H1 (cell line): ENCODE data around the gene ASMT. TPM values are rescaled to one million over a fixed set of nuclear protein-coding genes. Genes with fewer than 3 reads are reported as not detected.
"Not testable (repeated sequence)": the region's sequence is repeated elsewhere in the genome, so short reads cannot be mapped to it uniquely, and the experiment has no call there.

Source experiments
- CTCF ChIA-PET: fragments of 300-600 bp; sonication (Branson Sonifier 250); formaldehyde crosslinking; loops from one replicate; lab custom pipeline; 2021; ENCODE audit not compliant: partially characterized antibody; lab: Charles Lee
- POLR2A ChIA-PET: fragments of 300-600 bp; sonication (Branson Sonifier 250); formaldehyde crosslinking; loops from one replicate; lab custom pipeline; 2021; ENCODE audit warnings: inconsistent platforms; ENCODE audit not compliant: partially characterized antibody; lab: Charles Lee
- DNase-seq, 2 experiments: peaks; one replicate each; pipeline versions ENCODE4 v3.0.0 to v3.0.0-alpha.2; 2010 to 2022; ENCODE audit warnings: low spot score in 2 of 2, low read depth in 1 of 2, mixed read lengths in 1 of 2
- FAIRE-seq: peaks from 2 replicates; lab custom pipeline; 2011; peaks lifted over from hg19 to GRCh38; lab: Jason Lieb, UNC
- H2AFZ ChIP-seq: 2 replicates; pipeline ENCODE4 v1.8.1; 2012; ENCODE audit warnings: low read length, inconsistent platforms
- H2AK5ac ChIP-seq: 2 replicates; pipeline ENCODE4 v1.6.1; 2013; ENCODE audit warnings: low read depth, low read length
- H2BK120ac ChIP-seq: replicated peaks from 2 replicates; pipeline ENCODE3; 2013; ENCODE audit warnings: low read depth, low read length, inconsistent platforms
- H2BK12ac ChIP-seq: 2 replicates; pipeline ENCODE4 v1.6.1; 2013; ENCODE audit warnings: low read depth, low read length
- H2BK15ac ChIP-seq: 2 replicates; pipeline ENCODE4 v1.6.1; 2013; ENCODE audit warnings: low read length
- H2BK20ac ChIP-seq: 2 replicates; pipeline ENCODE4 v1.6.1; 2013; ENCODE audit warnings: low read length
- H2BK5ac ChIP-seq: 2 replicates; pipeline ENCODE4 v1.6.1; 2013; ENCODE audit warnings: low read depth, low read length
- H3K14ac ChIP-seq: 2 replicates; pipeline ENCODE4 v1.6.1; 2013; ENCODE audit warnings: inconsistent platforms; ENCODE audit not compliant: insufficient read length
- H3K18ac ChIP-seq: 2 replicates; pipeline ENCODE4 v1.6.1; 2013; ENCODE audit warnings: low read length; ENCODE audit errors: extremely low read depth
- H3K23ac ChIP-seq: 2 replicates; pipeline ENCODE4 v1.6.1; 2013; ENCODE audit warnings: inconsistent platforms; ENCODE audit not compliant: insufficient read length
- H3K23me2 ChIP-seq: 2 replicates; pipeline ENCODE4 v1.6.1; 2013; ENCODE audit warnings: low read depth, low read length
- H3K27ac ChIP-seq: 2 replicates; pipeline ENCODE4 v1.6.1; 2011; ENCODE audit warnings: low read depth, low read length, inconsistent platforms
- H3K27me3 ChIP-seq, 4 experiments: replicated peaks in 1 of 4; 1 replicate in 1 of 4; 2 replicates in 3 of 4; pipeline versions ENCODE4 v1.6.1 to v1.8.1; 2011 to 2013; ENCODE audit warnings: low read length in 3 of 4, mild to moderate bottlenecking in 3 of 4, inconsistent platforms in 2 of 4, mixed read lengths in 2 of 4, moderate library complexity in 1 of 4; ENCODE audit not compliant: control insufficient read depth in 3 of 4, insufficient read depth in 3 of 4; ENCODE audit errors: extremely low read depth in 1 of 4
- H3K36me3 ChIP-seq, 4 experiments: 2 replicates each; pipeline versions ENCODE4 v1.6.1 to v1.8.1; 2011 to 2013; ENCODE audit warnings: mild to moderate bottlenecking in 4 of 4, low read length in 3 of 4, moderate library complexity in 2 of 4, control low read depth in 1 of 4, inconsistent platforms in 1 of 4; ENCODE audit not compliant: insufficient read depth in 4 of 4, control insufficient read depth in 2 of 4
- H3K4ac ChIP-seq: replicated peaks from 2 replicates; pipeline ENCODE3; 2013; ENCODE audit warnings: low read length, low read depth, mixed read lengths, inconsistent platforms; ENCODE audit not compliant: insufficient read length
- H3K4me1 ChIP-seq, 4 experiments: replicated peaks in 1 of 4; 1 replicate in 1 of 4; 2 replicates in 3 of 4; pipeline versions ENCODE4 v1.6.1 to v1.8.1; 2011 to 2013; ENCODE audit warnings: low read length in 3 of 4, inconsistent platforms in 2 of 4, mixed read lengths in 1 of 4; ENCODE audit not compliant: insufficient read depth in 4 of 4, control insufficient read depth in 3 of 4
- H3K4me2 ChIP-seq, 2 experiments: 2 replicates each; pipeline versions ENCODE4 v1.6.1 to v1.8.1; 2011 to 2013; ENCODE audit warnings: low read depth in 2 of 2, low read length in 2 of 2, control low read depth in 1 of 2, inconsistent platforms in 1 of 2, mild to moderate bottlenecking in 1 of 2; ENCODE audit not compliant: insufficient read depth in 1 of 2
- H3K4me3 ChIP-seq, 4 experiments: fragments of 200-600, 300-600 bp in 1 of 4; sonication (generic), shearing (Covaris generic), sonication (Bioruptor Twin) in 1 of 4; 2 replicates each; pipeline versions ENCODE4 v1.5.1 to v1.8.1; 2011 to 2016; ENCODE audit warnings: low read length in 4 of 4, low read depth in 3 of 4, control low read depth in 2 of 4, inconsistent platforms in 2 of 4, mild to moderate bottlenecking in 2 of 4, mixed read lengths in 1 of 4, moderate library complexity in 1 of 4; ENCODE audit not compliant: insufficient read depth in 2 of 4; ENCODE audit errors: extremely low read depth in 1 of 4
- H3K56ac ChIP-seq: replicated peaks from 2 replicates; pipeline ENCODE3; 2013; ENCODE audit warnings: low read depth, mild to moderate bottlenecking, mixed read lengths, low read length, inconsistent platforms; ENCODE audit not compliant: insufficient read length
- H3K79me1 ChIP-seq: 2 replicates; pipeline ENCODE4 v1.6.1; 2013; ENCODE audit warnings: low read depth, low read length, control low read depth
- H3K79me2 ChIP-seq, 2 experiments: 2 replicates each; pipeline versions ENCODE4 v1.6.1 to v1.8.1; 2012 to 2013; ENCODE audit warnings: low read length in 2 of 2, mild to moderate bottlenecking in 2 of 2, inconsistent platforms in 1 of 2; ENCODE audit not compliant: insufficient read depth in 2 of 2, control insufficient read depth in 1 of 2
- H3K9ac ChIP-seq, 4 experiments: replicated peaks in 1 of 4; 1 replicate in 1 of 4; 2 replicates in 3 of 4; pipeline versions ENCODE4 v1.6.1 to v1.8.1; 2011 to 2013; ENCODE audit warnings: low read depth in 3 of 4, low read length in 3 of 4, control low read depth in 2 of 4, mild to moderate bottlenecking in 2 of 4, moderate library complexity in 2 of 4, inconsistent platforms in 1 of 4; ENCODE audit errors: extremely low read depth in 1 of 4
- H3K9me3 ChIP-seq, 2 experiments: 2 replicates each; pipeline versions ENCODE4 v1.6.1 to v1.8.1; 2012 to 2013; ENCODE audit warnings: mild to moderate bottlenecking in 2 of 2, moderate library complexity in 2 of 2, control low read depth in 1 of 2, inconsistent platforms in 1 of 2, low read depth in 1 of 2, low read length in 1 of 2, mixed read lengths in 1 of 2; ENCODE audit not compliant: insufficient read depth in 2 of 2
- H4K20me1 ChIP-seq, 2 experiments: replicated peaks in 1 of 2; 2 replicates each; pipeline versions ENCODE3 to v1.8.1; 2011 to 2013; ENCODE audit warnings: inconsistent platforms in 2 of 2, low read length in 2 of 2, mild to moderate bottlenecking in 1 of 2; ENCODE audit not compliant: insufficient read depth in 2 of 2, control insufficient read depth in 1 of 2
- H4K5ac ChIP-seq: 2 replicates; pipeline ENCODE4 v1.6.1; 2013; ENCODE audit warnings: low read length, low read depth, mixed read lengths, inconsistent platforms; ENCODE audit not compliant: insufficient read length
- H4K8ac ChIP-seq: 2 replicates; pipeline ENCODE4 v1.8.0; 2013; ENCODE audit warnings: mild to moderate bottlenecking, moderate library complexity, low read length, inconsistent platforms; ENCODE audit not compliant: insufficient read depth; ENCODE audit errors: extremely low read depth
- H4K91ac ChIP-seq: replicated peaks from 2 replicates; pipeline ENCODE3; 2013; ENCODE audit warnings: low read length, mixed read lengths, inconsistent platforms; ENCODE audit not compliant: insufficient read length
- ASH2L ChIP-seq: fragments of 200-600, 300-600 bp; sonication (generic); IDR thresholded peaks from one replicate; pipeline ENCODE4 v1.7.1; 2017; ENCODE audit warnings: low read length
- CTCF ChIP-seq, 3 experiments: IDR thresholded peaks; 1 replicate in 2 of 3; 2 replicates in 1 of 3; pipeline versions ENCODE4 v1.5.1 to v1.6.1; 2011; ENCODE audit warnings: low read length in 3 of 3, mild to moderate bottlenecking in 3 of 3, inconsistent platforms in 2 of 3, low read depth in 1 of 3, moderate library complexity in 1 of 3; ENCODE audit not compliant: insufficient read depth in 1 of 3; ENCODE audit errors: control extremely low read depth in 1 of 3
- EP300 ChIP-seq, 2 experiments: IDR thresholded peaks; 1 replicate in 1 of 2; 2 replicates in 1 of 2; pipeline ENCODE4 v1.6.1; 2011 to 2012; ENCODE audit warnings: low read depth in 2 of 2, low read length in 2 of 2, mild to moderate bottlenecking in 2 of 2, borderline replicate concordance in 1 of 2, inconsistent platforms in 1 of 2, moderate library complexity in 1 of 2
- RAD21 ChIP-seq, 2 experiments: IDR thresholded peaks in 1 of 2; conservative IDR thresholded peaks in 1 of 2; 2 replicates each; pipeline ENCODE4 v1.6.1; 2011; ENCODE audit warnings: low read depth in 2 of 2, low read length in 2 of 2, improper control_type of control experiment in 1 of 2, inconsistent platforms in 1 of 2, mild to moderate bottlenecking in 1 of 2, moderate library complexity in 1 of 2
- WGBS, 2 experiments: shearing (Covaris generic) in 1 of 2; methylation state at CpG; one replicate each; pipeline versions ENCODE4 v1.1.6 to v1.1.7; 2013 to 2015; ENCODE audit warnings: low lambda C conversion rate in 2 of 2, mixed read lengths in 2 of 2, inconsistent platforms in 1 of 2, low coverage in 1 of 2, missing lambda C conversion rate in 1 of 2; ENCODE audit not compliant: insufficient replicate concordance in 2 of 2, insufficient coverage in 1 of 2, insufficient read length in 1 of 2; ENCODE audit errors: extremely low coverage in 1 of 2, missing lambda C conversion rate in 1 of 2; 5-methylcytosine and 5-hydroxymethylcytosine counted together
- polyA plus RNA-seq, 7 experiments: library from polyadenylated mRNA; depleted of rRNA in 3 of 7; stranded (reverse) in 5 of 7; unstranded in 2 of 7; fragments of >200 nt in 5 of 7; fragments of 200-250 nt in 2 of 7; gene quantifications; 1 replicate in 5 of 7; 2 replicates in 1 of 7; 4 replicates in 1 of 7; pipeline versions ENCODE4 v1.2.1 to v1.2.3, GENCODE V29; 2011 to 2013; ENCODE audit warnings: missing spikeins in 2 of 7, mixed read lengths in 2 of 7
- total RNA-seq: library from RNA; stranded (reverse); fragmentation: NEBNext Ultra II Directional; extraction: Animal tissue kit (Norgen Biotek cat#: 25700); gene quantifications from 2 replicates; pipeline ENCODE4 v1.2.1, GENCODE V29; 2021

ASMT gene
- total and polyA plus RNA-seq, 2 of the 8 experiments (the other 6 are each of a cell fraction or from before 2014, with no cell fraction given): 1.5 to 3.1 TPM

GRCh38 chrX:1652011-1652811, 37.4 kb downstream of the ASMT start:
- peak; percentile 93 for FAIRE-seq

More at GRCh38 chrX:1652011-1652811, 37.4 kb downstream of the ASMT start:
- H2BK120ac ChIP-seq, H3K4me1 ChIP-seq, H3K9ac ChIP-seq, H3K56ac ChIP-seq, H3K23me2 ChIP-seq, H3K9me3 ChIP-seq, H3K79me2 ChIP-seq, H3K14ac ChIP-seq, H3K79me1 ChIP-seq, H2BK5ac ChIP-seq, H3K18ac ChIP-seq, H3K27ac ChIP-seq, POLR2A ChIA-PET, H3K4ac ChIP-seq, H3K4me2 ChIP-seq, H2BK15ac ChIP-seq, H3K36me3 ChIP-seq, H3K4me3 ChIP-seq, H3K23ac ChIP-seq, H4K5ac ChIP-seq, CTCF ChIA-PET, H4K8ac ChIP-seq, H4K20me1 ChIP-seq, H2AFZ ChIP-seq, H3K27me3 ChIP-seq: not testable (repeated sequence)
- peak; percentile 38 to 58 for DNase-seq
- Histone ChIP-seq H2BK12ac (peak overlapping the region; percentile 78), H4K91ac (peak overlapping the region; percentile 68), H2AK5ac (peak overlapping the region; percentile 20; the same call in 1 of the 2 replicates), H2BK20ac (peak overlapping the region; percentile 89; the same call in 1 of the 2 replicates)
- WGBS, 2 experiments: 75% methylated on average over 25 of the region's 25 CpGs; no CpG with 5 or more reads in 1 of the 2 experiments
- peak; percentile 22 for TF ChIP-seq ASH2L
- TF ChIP-seq EP300 (IDR thresholded peaks at IDR 0.05; ENCODE audit: borderline replicate concordance in 1 of 2, low read depth in 2 of 2, low read length in 2 of 2): peak in 1 of 2 experiments; percentile 14; a peak in 1 of 3 replicates
- peak in 2 of 3 experiments; percentile 64 to 91; a peak in 3 of 4 replicates for TF ChIP-seq CTCF (IDR thresholded peaks at IDR 0.05; ENCODE audit: control extremely low read depth in 1 of 3, insufficient read depth in 1 of 3, low read depth in 1 of 3, low read length in 3 of 3)
- TF ChIP-seq RAD21 (IDR thresholded peaks at IDR 0.05 in 1 of 2, conservative IDR thresholded peaks at IDR 0.05 in 1 of 2; ENCODE audit: low read depth in 2 of 2, low read length in 2 of 2): peak; percentile 78 to 81
